ENCODE results near the gene CEBPA.

The CEBPA gene

GRCh38 chr19:33278403-33279269, 23.7 kb downstream of the CEBPA start:
- TF ChIP-seq, protein P1, sequence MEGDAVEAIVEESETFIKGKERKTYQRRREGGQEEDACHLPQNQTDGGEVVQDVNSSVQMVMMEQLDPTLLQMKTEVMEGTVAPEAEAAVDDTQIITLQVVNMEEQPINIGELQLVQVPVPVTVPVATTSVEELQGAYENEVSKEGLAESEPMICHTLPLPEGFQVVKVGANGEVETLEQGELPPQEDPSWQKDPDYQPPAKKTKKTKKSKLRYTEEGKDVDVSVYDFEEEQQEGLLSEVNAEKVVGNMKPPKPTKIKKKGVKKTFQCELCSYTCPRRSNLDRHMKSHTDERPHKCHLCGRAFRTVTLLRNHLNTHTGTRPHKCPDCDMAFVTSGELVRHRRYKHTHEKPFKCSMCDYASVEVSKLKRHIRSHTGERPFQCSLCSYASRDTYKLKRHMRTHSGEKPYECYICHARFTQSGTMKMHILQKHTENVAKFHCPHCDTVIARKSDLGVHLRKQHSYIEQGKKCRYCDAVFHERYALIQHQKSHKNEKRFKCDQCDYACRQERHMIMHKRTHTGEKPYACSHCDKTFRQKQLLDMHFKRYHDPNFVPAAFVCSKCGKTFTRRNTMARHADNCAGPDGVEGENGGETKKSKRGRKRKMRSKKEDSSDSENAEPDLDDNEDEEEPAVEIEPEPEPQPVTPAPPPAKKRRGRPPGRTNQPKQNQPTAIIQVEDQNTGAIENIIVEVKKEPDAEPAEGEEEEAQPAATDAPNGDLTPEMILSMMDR (IDR thresholded peaks at IDR 0.05; ENCODE audit: low read depth, low read length) = no peak
- DNase-seq (ENCODE audit: extremely low read depth, low read depth) = no peak

DNA sequence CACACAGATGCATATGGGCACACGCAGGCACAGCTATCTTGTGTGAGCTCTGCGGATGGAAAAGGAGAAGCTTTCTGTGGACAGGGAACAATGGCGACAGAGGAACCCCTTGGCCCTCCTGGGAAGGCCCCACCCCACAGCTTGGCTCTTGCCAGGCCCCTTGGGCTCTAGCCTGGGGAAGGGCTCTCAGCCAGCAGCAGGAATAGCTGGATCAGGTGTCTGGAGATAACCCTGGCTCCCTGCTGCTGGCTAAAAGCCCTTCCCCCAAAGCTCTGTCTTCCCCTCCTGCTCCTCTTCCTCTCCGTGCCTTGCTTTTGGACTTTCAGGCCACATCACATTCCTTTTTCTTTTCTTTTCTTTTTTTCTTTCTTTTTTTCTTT, 24.3 kb downstream of the CEBPA start:
- no peak for DNase-seq (ENCODE audit: extremely low read depth, low read depth)
- TF ChIP-seq, protein P1 (IDR thresholded peaks at IDR 0.05; ENCODE audit: low read depth, low read length) = no peak

DNA sequence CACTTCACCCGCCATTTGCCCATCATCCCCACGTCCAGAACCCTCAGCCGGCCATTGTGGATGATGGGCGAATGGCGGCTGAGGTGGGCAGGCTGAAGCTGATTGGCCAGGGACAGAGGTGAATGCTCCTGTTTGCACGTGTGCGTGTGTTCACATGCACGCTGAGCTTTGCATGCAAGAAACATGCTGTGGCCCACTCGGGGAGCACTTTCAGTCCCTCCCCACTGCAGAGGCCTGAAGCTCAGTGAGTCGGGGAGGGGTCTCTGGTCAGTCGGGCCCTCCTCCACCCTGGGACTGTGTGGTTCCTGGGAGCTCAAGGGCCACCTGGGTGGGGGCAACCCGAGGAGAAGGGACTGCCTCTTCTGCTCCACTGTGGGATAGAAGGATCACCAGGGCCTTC, 24.9 kb downstream of the CEBPA start:
- TF ChIP-seq, protein P1 (IDR thresholded peaks at IDR 0.05; ENCODE audit: low read depth, low read length) = no peak
- DNase-seq (ENCODE audit: extremely low read depth, low read depth) = no peak

GRCh38 chr19:33275933-33276619, 26.3 kb downstream of the CEBPA start:
- TF ChIP-seq, protein P1 (IDR thresholded peaks at IDR 0.05; ENCODE audit: low read depth, low read length) = no peak
- DNase-seq (ENCODE audit: extremely low read depth, low read depth) = no peak

DNA sequence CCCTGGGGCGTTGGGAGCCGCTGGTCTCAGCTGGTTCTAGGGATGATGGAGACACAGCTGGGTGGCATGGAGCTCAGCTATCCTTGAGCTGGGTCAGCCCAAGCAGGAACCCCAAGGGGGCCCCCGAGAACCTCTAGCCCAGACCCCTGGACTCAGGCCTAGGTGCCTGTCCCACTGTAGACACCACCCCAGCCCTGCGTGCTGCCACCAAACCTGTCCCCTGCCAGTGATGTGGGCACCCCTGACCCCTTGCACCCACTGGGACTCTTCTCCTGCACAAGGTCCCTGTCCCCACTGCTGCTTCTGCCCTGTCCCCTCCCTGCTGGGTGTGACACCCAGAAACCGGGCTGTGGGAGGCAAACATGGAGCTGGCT, 26.8 kb downstream of the CEBPA start:
- TF ChIP-seq, protein P1 (IDR thresholded peaks at IDR 0.05; ENCODE audit: low read depth, low read length) = no peak
- DNase-seq (ENCODE audit: extremely low read depth, low read depth) = no peak

GRCh38 chr19:33274663-33275558, 27.4 kb downstream of the CEBPA start:
- TF ChIP-seq, protein P1 (IDR thresholded peaks at IDR 0.05; ENCODE audit: low read depth, low read length) = no peak
- DNase-seq (ENCODE audit: extremely low read depth, low read depth) = no peak
